NCI-H345 treated with DMSO at 0.1 percent for 48 hours (cell line): ENCODE measurements around the gene NFIB.

Experiments used
- DNase-seq: peaks from one replicate; lab custom pipeline; 2025; ENCODE audit not compliant: unreplicated experiment; lab: John Stamatoyannopoulos, UW

Gene NFIB

DNA sequence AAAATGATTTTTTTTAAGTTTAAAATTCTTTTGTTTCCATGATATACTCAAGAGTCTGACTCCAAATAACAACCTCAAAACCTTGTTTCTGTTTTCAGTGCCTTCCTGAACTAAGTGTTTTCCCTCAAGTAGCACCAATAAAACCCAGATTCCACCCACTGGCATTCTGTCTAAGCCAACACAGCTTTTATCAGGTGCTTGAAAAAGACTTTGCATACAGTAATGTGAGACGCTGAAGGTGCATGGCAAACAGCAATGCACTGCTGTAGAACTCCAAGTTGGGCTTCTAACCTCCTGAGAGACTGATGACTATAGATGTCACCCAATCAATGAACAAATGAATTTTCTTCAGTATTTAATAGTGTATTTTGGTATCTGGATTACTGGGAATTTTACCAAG is 95.7 kb downstream of the NFIB start:
- peak; percentile 10 for DNase-seq

DNA sequence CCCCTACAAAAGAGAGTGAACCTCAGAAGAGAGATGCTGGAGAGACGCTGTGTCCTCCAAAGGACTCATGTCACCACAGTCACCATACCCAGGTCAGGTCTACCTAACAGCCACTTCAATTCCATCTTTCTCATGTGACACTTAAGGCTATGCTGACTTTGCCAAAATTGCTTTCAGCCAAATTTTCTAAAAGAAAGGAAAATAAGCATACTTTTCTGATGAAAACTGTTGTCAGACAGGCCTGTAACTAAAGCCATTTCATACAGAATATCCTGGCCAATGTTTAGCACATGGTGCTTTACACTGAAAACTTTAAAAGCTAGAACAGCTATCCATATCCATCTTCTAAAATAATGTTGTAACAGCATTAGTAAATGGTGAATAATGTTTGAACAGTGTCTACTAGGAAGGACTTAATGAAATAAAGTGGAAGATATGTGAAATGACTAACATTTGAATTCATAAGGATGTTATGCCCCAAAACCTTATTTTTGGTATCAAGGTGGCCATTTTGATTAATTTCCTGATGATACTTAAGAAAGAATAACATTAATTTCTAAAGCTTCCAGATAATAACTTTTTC is 97.2 kb downstream of the NFIB start:
- DNase-seq = no peak

DNA sequence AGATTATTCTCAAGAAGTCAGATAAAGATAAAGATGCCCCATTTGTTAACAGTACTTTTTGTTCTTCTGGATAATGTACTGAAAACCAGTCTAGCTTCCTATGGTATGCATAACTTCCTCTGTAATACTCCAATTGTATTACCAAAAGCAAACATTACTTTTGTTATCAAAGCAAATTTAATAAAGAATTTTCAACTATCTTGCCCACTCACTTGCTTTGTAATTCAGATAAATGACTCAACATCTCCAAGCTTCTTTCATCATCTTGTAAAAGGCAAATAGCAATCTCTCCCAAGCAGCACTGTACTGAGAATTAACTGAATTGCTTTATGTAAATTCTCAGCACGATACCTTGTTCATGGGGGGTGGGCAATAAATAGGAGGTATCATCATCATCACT is 98.3 kb downstream of the NFIB start:
- DNase-seq = no peak

DNA sequence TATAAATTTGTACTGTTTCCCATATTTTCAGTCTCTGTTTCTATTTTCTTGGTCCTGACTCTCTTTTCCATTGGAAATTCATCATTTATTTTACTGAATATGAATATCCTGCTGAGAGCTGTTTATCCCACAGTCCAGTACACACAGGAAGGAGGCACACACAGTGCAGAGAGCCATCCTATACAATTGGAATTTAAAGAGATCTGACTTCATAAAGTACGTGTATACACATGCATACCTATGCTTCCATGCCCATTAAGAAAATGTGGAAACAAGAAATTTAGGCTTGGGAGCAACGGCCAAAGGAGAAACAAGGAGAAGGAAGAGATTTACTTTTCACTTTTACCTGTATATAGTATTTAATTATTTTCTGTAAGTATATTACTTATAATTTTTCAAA is 99.2 kb downstream of the NFIB start:
- DNase-seq = no peak

DNA sequence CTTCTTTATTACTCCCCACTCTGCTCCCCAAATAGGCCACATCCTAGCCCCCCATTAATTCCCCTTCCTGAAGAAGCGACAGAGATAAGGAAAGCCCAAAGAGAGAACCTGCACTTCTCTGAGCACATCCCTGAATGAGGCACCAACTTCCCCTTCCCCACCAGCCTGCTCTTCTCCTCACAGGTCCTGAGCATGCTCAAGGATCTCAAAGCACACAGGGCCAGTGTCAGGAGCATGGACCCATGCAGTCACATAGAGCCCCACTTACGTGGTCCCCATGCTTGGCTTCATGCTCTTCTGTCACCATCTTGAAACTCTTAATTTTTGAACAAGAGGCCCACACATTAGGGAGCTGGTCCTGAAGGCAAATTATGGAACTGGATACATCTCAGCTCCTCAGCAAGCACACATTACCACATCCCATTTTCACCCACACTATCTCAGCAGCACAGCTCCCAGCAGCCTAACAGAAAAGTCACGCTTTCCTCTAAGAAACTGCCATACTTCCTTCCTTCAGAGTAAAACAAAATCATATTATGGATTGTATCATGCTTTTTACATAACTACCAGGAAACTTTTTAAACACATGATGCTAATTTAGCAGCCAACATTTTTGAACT is 99.8 kb downstream of the NFIB start:
- DNase-seq = no peak

GRCh38 chr9:14213504-14213903 is 100.4 kb downstream of the NFIB start:
- no peak for DNase-seq

GRCh38 chr9:14212697-14213420 is 101.1 kb downstream of the NFIB start:
- no peak for DNase-seq

GRCh38 chr9:14212077-14212476 is 101.9 kb downstream of the NFIB start:
- no peak for DNase-seq

GRCh38 chr9:14211564-14211963 is 102.4 kb downstream of the NFIB start:
- no peak for DNase-seq

- DNase-seq = no peak
These were observed 103.5 kb downstream of the NFIB start for GRCh38 chr9:14210428-14210827.

- no peak for DNase-seq
These were observed 104.3 kb downstream of the NFIB start for GRCh38 chr9:14209399-14210345.

DNA sequence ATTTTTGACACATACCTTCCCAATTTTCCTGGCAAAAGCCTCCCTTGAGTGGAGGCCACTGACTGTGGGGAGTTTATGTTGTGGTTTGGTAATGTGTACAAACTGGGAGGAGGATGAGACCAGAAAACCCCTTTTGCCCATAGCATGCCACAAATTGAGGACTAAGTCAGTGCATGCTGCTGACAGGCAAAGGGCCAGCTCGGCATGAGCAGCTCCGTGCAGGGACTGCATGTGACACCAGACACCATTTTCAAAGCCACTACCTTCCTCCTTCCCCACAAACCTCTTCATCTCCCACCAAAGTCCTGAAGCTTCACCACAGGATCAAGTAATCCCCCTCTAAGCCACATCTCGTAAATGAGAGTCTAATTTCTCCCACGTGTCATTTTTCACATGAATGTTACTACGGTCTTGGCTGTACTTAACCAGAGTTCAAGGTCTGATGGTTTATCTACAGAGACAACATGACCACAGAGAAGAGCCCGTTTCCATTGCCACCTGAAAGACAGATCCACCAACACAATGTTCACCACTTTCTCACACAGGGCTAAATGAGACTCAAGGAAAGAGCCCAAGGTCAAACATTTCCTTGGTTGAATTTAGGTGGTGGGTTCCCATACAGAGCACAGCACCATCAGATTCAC is 106.5 kb downstream of the NFIB start:
- no peak for DNase-seq

DNA sequence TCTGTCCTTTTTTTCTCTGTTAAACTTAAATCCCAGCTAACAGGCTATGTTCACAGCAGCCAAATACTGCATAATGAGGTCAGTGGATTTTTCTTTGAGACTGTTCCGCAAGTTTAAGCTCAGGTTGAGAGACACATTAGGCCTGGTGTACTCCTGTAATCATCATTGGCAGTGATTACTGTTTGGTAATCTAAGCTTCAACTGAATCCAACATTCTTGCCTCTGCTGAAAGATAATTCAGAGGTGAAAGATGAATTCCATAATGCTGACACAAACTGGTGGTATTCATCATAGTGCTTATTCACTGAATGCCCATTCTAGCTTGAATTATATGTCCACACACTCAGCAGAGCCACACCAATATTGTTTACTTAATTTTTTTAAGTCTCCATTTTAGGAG is 108.5 kb downstream of the NFIB start:
- no peak for DNase-seq

DNA sequence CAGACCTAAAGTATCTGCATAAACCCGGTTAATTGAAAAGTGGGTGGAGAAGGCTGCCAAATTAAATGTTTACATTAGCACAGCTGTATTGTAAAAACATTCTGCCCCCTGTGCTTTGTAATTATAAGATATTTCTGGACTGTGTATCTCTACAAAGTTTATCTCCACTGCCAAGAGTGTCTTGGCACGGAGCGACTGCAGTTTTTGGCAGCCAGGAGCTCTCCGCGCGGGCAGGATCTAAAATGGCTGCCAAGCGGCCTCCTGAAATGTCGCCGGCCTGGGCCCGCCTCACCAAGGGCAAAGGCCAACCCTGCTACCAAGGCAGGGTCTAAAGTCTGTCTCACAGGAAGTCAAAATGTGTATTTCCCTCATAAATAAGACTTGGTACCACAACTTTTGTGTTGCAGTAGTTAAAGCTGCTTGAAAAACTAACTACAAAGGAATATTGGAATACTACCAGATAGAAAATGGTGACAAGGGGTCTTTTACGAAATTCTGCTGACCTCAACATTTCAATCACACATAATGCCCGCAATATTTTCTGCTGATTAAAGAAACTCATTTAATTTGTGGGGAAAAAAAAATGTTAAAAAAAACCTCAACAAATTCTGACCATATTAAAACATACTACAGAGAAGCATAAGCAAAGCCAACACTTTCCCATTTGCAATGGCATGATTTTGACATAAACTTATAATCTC is 110.4 kb downstream of the NFIB start:
- no peak for DNase-seq

DNA sequence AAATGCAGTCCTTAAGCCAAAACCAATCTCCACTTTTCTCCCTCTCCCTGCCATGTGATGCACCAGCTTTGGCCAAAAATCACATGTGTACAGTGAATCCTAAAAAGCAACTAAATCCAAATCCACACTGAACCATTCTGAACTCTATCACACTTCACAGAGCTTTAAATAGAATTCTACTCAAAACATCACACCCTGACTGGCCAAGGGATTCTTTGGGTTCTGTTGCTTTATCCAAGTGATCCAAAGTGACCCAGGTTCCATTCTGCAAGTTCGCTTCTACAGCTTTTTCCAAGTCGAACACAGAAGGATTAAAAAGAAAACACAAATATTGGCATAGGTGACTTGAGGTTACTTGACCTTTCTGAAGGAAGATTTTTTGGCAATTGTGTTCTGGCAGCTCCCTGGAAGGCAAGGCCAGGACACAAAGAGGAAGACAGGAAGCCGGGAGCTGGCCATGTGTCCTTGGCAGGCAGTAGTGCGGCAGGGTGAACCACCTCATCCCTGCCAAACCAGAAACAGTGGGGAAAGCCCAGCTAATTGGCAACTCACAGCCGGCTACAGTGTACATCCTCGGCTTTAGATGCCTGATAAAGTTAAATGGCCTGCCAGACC is 115.0 kb downstream of the NFIB start:
- no peak for DNase-seq

DNA sequence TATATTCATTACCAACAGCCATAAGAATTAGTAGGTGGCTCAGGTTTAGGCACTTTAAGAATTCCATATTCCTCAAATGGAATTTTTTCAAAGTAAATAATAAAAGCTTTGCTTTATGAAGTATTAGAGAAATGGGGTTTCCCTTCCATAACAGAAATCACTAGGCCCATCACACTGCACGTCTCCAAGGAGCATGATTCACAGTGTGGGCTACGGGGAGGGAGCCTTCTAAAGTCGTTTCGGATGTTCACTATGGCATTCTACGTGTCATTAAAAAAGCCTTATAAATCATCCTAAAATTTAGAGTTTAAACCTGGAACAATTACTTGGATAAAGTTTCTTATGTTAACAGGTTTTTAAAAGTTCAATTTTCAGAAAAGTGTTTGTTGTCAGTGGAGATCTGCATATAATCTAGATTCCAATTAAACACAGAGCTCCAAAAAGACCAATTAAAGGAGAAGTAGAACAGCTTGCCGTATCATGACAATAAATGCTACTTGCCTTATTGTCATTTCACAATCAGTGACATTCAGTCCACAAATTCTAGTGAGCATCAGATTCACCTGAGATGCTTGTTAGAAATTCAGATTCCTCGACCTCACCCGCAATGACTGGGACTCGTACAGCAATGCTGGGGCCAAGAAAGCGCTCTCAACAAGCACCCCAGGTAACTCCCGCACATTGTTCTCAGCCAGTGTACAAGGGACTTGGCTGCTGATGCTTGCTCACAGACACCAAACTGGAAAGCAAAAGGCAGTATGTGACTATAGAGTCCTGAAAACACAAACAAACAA is 115.7 kb downstream of the NFIB start:
- DNase-seq = no peak

DNA sequence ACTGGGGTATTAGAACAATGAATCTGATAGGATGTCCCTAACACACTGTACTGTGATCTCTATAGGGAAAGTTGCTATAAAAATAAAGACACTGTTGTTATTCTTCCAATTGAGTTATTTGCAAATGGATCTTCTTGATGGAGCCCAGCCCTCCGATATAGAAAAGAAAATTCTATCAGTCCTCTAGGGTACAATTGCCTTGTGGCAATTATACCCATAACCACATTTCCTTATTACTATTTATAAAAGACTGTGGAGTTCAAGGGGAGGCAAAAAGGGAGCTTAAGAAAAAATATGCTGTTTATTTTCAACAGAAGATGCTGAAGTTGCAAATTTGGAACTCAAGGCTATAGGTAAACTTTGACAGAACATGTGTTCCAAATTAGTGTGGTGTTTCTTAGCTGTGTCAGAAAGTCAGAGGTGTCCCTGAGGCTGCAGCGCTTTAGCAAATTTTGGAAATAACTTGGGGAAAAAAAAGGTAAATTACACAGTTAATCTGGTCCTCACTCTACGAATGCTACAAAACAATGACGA is 116.5 kb downstream of the NFIB start:
- DNase-seq = no peak

GRCh38 chr9:14193328-14193990 is 120.5 kb downstream of the NFIB start:
- no peak for DNase-seq
